ENCODE data around the gene ANXA6. TPM values are rescaled to one million over a fixed set of nuclear protein-coding genes. Genes with fewer than 3 reads are reported as not detected.

The ANXA6 gene
- total and polyA plus RNA-seq, 2 of the 4 experiments (the other 2 are of a cell fraction) = 355 to 610 TPM

DNA sequence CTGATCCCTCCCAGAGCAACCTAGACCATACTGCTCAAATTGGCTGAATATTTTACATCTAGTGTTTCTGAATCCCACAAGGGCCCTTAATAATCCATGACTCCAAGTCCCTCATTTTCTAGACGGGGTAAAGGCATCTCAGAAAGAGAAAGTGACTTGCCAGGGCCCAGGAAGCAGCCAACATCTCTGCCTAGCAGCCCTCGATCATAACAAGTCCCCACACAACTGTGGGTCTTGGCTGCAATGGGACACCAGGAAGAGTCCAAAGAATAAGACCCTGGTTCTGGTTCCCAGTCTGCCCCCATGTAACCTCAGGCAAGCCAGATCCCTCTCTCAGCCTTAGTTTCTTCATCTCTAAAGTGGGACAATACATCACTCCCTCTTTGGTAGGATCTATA, 6.3 kb downstream of the ANXA6 start:
- TF ChIP-seq BHLHE40 (IDR thresholded peaks at IDR 0.05; ENCODE audit: low read depth, low read length) (no peak), RFX5 (IDR thresholded peaks at IDR 0.05; ENCODE audit: low read depth, low read length) (no peak), FOS (IDR thresholded peaks at IDR 0.05; ENCODE audit: low read depth, low read length) (no peak), SMC3 (IDR thresholded peaks at IDR 0.05; ENCODE audit: low read depth, low read length) (no peak), NFE2L2 (IDR thresholded peaks at IDR 0.05; ENCODE audit: low read depth, low read length) (no peak), MXI1 (IDR thresholded peaks at IDR 0.05; ENCODE audit: borderline replicate concordance, low read depth, low read length) (no peak), USF2 (IDR thresholded peaks at IDR 0.05; ENCODE audit: low read depth, low read length) (no peak), RAD21 (IDR thresholded peaks at IDR 0.05; ENCODE audit: low read length) (no peak), CHD1 (IDR thresholded peaks at IDR 0.05; ENCODE audit: low read depth, low read length) (no peak), CTCF (conservative IDR thresholded peaks at IDR 0.05; ENCODE audit: low read depth, low read length) (no peak), MAZ (IDR thresholded peaks at IDR 0.05; ENCODE audit: borderline replicate concordance, low read depth, low read length) (no peak), RCOR1 (IDR thresholded peaks at IDR 0.05; ENCODE audit: insufficient replicate concordance, low read length) (no peak)
- peak overlapping the region; percentile 34; the same call in 1 of the 2 replicates for H3K27ac ChIP-seq (ENCODE audit: insufficient read depth, low read length)
- H3K4me3 ChIP-seq (ENCODE audit: insufficient read depth, low read depth, low read length) = no peak overlapping the region
- dilution Hi-C loops (cut with HindIII; ENCODE audit: low sequenced_read_pairs, unreplicated experiment) = no loop called here
- CTCF ChIA-PET = interaction anchor here (1.1 kb wide), 1 partner anchor 36 kb away, joined by 3 read pairs; no protein-coding TSS in a partner anchor
- no peak overlapping the region for H2BK20ac ChIP-seq (ENCODE audit: low read depth, low read length)
- H3K4me2 ChIP-seq (ENCODE audit: low read depth, low read length) = peak overlapping the region; percentile 22; the same call in 1 of the 2 replicates
- DNase-seq (no peak), ATAC-seq (ENCODE audit: low read depth) (no peak)
- no peak overlapping the region for H2BK5ac ChIP-seq (ENCODE audit: low read depth, low read length, poor library complexity, severe bottlenecking)
- no peak overlapping the region for H2AK9ac ChIP-seq (replicated peaks; ENCODE audit: low read depth, low read length, poor library complexity)
- no peak overlapping the region for H3K4ac ChIP-seq (ENCODE audit: low read depth, low read length)
- intact Hi-C loops (cut with micrococcal nuclease) = no loop called here
- no peak overlapping the region for H4K8ac ChIP-seq (ENCODE audit: low read depth in 2 of 2, low read length in 2 of 2)
- no peak overlapping the region for H2AK5ac ChIP-seq (ENCODE audit: low read depth, low read length)
- no peak overlapping the region for H3K14ac ChIP-seq (replicated peaks; ENCODE audit: low read depth, low read length)
- no TSS peak for BruUV-seq (replicated peaks)
- H3K27me3 ChIP-seq (ENCODE audit: control insufficient read depth, insufficient read depth, low read length) = no peaks in the 10 kb centered on the region
- POLR2A ChIA-PET (ENCODE audit: unreplicated experiment) = interaction anchor here (1.2 kb wide), 1 partner anchor 12 kb away, joined by 3 read pairs; no protein-coding TSS in a partner anchor
- H4K91ac ChIP-seq (ENCODE audit: insufficient read depth, low read depth, low read length) = no peak overlapping the region
- H2BK120ac ChIP-seq (ENCODE audit: low read depth, low read length) = no peak overlapping the region
- H3K9me3 ChIP-seq (ENCODE audit: control insufficient read depth, insufficient read depth, low read length) = no peaks in the 10 kb centered on the region
- no peak overlapping the region for H2AFZ ChIP-seq (replicated peaks; ENCODE audit: low read length, poor library complexity)
- no peak overlapping the region for H3K56ac ChIP-seq (ENCODE audit: extremely low read depth, insufficient read depth, low read length)
- H3K9ac ChIP-seq (ENCODE audit: low read depth, low read length) = no peak overlapping the region
- no CpG with 5 or more reads among the region's 2 CpGs for WGBS, 2 experiments (ENCODE audit: extremely low coverage in 2 of 2, insufficient read length in 1 of 2)
- H4K20me1 ChIP-seq (ENCODE audit: insufficient read depth, low read length) = peaks cover 100% of the 10 kb centered on the region
- H3K4me1 ChIP-seq (ENCODE audit: control insufficient read depth, insufficient read depth, low read length) = peaks cover 30% of the 10 kb centered on the region
- H3K79me1 ChIP-seq (ENCODE audit: low read depth in 1 of 2, low read length in 2 of 2) = peaks cover 26 to 97% of the 10 kb centered on the region in 2 experiments
- in situ Hi-C loops (cut with MboI; ENCODE audit: low sequenced_read_pairs) = no loop called here
- H3K18ac ChIP-seq (ENCODE audit: low read depth, low read length) = no peak overlapping the region
- no peak overlapping the region for H4K5ac ChIP-seq (ENCODE audit: low read depth, low read length)
- H3K36me3 ChIP-seq (ENCODE audit: control insufficient read depth, insufficient read depth, low read length) = peaks cover 30% of the 10 kb centered on the region
- H2BK15ac ChIP-seq (ENCODE audit: low read depth, low read length) = no peak overlapping the region
- H3K23ac ChIP-seq (ENCODE audit: low read depth, low read length) = no peak overlapping the region
- peaks cover 42% of the 10 kb centered on the region for H3K9me1 ChIP-seq (ENCODE audit: insufficient read depth, low read length)

All from IMR-90 (cell line).